NAMALWA (cell line): ENCODE data around the gene SH3GL2.

Source experiments
- DNase-seq: peaks from one replicate; pipeline ENCODE4 v3.0.0-alpha.2; 2015; ENCODE audit warnings: low spot score

SH3GL2 gene

GRCh38 chr9:17658237-17658636, 79.4 kb downstream of the SH3GL2 start:
- DNase-seq: no peak

- no peak for DNase-seq
These were observed 81.3 kb downstream of the SH3GL2 start for GRCh38 chr9:17660158-17660557.

DNA sequence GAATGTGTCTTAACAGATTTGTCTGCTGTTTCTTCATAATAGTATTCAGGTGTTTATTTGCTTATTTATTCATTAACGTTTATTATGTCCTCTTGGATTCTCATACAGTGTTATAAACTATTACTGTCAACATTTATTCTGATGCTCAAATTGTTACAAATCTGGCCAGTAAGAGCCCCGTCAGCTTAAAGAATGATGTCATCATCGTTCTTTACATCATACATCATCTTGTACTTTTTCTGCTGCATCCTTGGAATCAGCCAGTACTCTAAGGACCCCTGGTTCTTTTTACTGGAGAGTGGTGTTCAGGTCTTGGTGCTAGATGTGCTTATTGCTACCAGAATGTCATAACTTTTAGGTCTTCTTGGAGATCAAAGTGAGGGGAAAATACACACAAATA, 86.6 kb downstream of the SH3GL2 start:
- no peak for DNase-seq

- DNase-seq: no peak
These were observed 90.3 kb downstream of the SH3GL2 start for GRCh38 chr9:17669206-17669605.

DNA sequence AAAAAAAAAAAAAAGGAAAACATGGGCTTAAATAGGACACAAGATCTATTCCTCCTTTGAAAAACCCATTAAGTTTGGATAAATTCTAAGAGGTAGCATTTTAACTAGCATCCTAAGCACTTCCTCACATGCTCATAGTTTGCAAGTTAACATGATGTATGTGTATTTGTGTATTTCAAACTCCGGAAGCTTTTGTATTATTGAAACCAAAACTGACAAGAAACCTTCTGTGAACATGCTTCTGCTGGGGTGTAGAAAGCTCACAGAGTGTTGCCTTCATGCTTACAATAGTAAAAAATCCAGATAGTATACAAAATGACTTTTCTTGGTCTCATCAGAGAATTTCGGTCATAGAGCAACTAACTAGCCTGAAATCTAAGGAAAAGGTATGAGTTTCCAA, 103.8 kb downstream of the SH3GL2 start:
- DNase-seq: no peak

- no peak for DNase-seq
These were observed 110.0 kb downstream of the SH3GL2 start for GRCh38 chr9:17688834-17689233.

- no peak for DNase-seq
These were observed 115.5 kb downstream of the SH3GL2 start for GRCh38 chr9:17694336-17694735.

DNA sequence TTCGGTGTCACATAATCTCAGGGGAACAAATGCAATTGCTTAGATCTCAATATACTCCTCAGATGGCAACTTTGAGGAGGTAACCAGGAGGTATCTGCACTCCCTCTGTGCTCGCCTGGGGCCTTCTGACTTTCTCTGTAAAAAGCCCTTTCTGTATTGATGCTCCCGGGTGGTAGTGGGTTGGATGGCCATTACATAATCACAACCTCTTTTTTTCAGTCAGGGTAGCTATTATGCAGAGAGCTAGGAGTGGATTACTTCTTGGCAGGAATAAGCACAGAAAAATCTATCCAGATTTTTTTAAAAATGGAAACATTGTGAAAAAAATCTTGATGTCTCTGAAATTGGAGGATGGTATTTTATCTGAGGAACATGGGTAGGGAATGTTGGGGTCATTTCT, 116.6 kb downstream of the SH3GL2 start:
- no peak for DNase-seq

- DNase-seq: no peak
These were observed 120.9 kb downstream of the SH3GL2 start for GRCh38 chr9:17699615-17700330.

DNA sequence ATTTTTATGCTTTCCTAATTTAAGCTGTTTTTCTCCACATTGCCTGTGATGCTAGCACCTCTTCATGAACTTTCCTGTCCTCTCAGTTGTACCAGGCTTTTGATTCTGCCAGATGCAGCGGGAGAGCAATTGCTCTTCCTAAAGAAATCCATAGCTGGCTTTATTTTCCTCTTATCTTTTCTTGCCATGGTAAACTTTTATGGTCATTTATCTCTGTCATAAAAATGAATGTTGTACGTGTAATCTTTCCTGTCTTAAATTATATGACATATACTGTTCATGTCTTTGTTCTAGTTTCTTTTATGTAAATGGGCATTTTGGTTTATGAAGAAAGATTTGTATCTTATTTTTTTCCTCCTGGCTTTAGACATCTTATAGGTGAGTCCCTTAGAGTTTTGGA, 127.5 kb downstream of the SH3GL2 start:
- DNase-seq: no peak

- no peak for DNase-seq
These were observed 140.2 kb downstream of the SH3GL2 start for GRCh38 chr9:17719053-17719452.

- DNase-seq: no peak
These were observed 143.1 kb downstream of the SH3GL2 start for GRCh38 chr9:17721954-17722353.

GRCh38 chr9:17723656-17724055, 144.8 kb downstream of the SH3GL2 start:
- DNase-seq: no peak

GRCh38 chr9:17725399-17726010, 146.6 kb downstream of the SH3GL2 start:
- no peak for DNase-seq

GRCh38 chr9:17726298-17726697, 147.4 kb downstream of the SH3GL2 start:
- no peak for DNase-seq

- DNase-seq: no peak
These were observed 152.0 kb downstream of the SH3GL2 start for GRCh38 chr9:17730899-17731298.

GRCh38 chr9:17731308-17731707, 152.4 kb downstream of the SH3GL2 start:
- DNase-seq: no peak

GRCh38 chr9:17734674-17735073, 155.8 kb downstream of the SH3GL2 start:
- no peak for DNase-seq

DNA sequence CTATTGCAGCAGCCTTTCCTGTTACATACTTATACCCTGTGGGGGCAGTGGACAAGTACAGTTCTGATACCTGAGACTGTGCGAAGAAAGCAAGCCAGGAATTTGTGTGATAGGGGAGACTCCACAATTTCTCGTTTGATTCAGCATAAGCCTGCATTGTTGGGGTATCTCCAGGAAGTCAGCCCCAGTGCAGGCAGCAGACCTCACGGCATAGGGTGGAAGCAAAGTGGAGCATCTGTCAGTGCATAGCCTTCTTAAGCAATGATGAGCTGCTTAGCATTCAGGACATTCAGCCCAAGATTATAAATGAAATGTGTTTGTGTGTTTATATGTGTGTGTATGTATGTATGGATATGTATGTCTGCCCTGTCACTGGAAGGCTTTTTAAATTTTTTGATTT, 157.0 kb downstream of the SH3GL2 start:
- DNase-seq: no peak

DNA sequence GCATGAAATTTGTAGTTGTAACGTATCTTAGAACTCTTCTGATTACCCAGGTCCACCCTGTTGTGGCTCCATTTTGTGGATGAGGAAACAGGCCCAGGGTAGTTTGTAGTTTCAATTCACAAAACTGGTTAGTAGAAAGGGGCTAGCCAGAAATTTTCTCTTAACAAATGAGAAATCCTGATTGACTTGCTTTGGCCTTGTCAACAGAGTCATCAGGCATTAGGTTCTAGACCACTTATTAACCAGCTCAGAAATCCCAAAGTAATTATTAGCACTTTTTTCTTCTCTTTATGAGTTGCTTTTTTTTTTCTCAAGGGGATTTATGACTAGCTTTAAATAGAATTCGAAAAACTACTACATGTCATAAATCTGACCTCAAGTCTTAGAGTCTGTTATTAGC, 160.2 kb downstream of the SH3GL2 start:
- no peak for DNase-seq

GRCh38 chr9:17739736-17740135, 160.9 kb downstream of the SH3GL2 start:
- DNase-seq: no peak

GRCh38 chr9:17742067-17742466, 163.2 kb downstream of the SH3GL2 start:
- no peak for DNase-seq

GRCh38 chr9:17744786-17745185, 165.9 kb downstream of the SH3GL2 start:
- no peak for DNase-seq

DNA sequence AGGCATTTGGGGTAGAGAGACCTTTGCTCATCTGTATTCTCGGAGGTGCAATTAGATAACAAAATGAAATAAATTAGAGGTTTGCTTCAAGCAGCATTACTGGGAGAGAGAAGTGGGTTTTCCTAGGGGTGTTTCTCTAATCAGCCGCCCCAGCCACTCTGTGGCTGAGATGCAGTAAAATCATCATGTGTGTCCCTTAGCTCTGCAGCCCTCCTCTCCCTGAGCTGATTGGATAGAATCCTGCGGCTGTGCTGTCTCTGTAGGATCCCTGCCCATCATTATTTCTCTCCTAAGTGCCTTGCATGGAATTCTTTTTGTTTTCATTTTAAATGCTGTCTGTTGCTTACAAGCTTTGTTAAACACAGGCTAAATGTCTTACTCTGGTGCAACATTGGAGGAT, 171.4 kb downstream of the SH3GL2 start:
- DNase-seq: no peak
